Upper lobe of right lung (tissue), 1 donor: ENCODE data around the gene MAML2. TPM values are rescaled to one million over a fixed set of nuclear protein-coding genes. Genes with fewer than 3 reads are reported as not detected.
A peak's percentile ranks its signal among the peaks of the same experiment; 100 is the strongest.

ENCODE experiments used
- ATAC-seq: fragments of 200-7000 bp; cut with Tn5 transposase; one replicate; pipeline ENCODE4 v1.9.1; 2020; ENCODE audit warnings: mild to moderate bottlenecking, moderate library complexity
- DNase-seq: peaks from one replicate; pipeline ENCODE4 v3.0.0-alpha.2; 2020
- H3K27ac ChIP-seq: fragments of 200-600 bp; one replicate; pipeline ENCODE4 v1.8.0; 2022
- H3K27me3 ChIP-seq: fragments of 200-600 bp; one replicate; pipeline ENCODE4 v1.8.0; 2022; ENCODE audit warnings: mild to moderate bottlenecking
- H3K36me3 ChIP-seq: fragments of 200-600 bp; one replicate; pipeline ENCODE4 v1.8.0; 2022
- H3K4me1 ChIP-seq: fragments of 200-600 bp; one replicate; pipeline ENCODE4 v1.8.0; 2022
- H3K4me3 ChIP-seq: fragments of 200-600 bp; one replicate; pipeline ENCODE4 v1.8.0; 2022; ENCODE audit warnings: mild to moderate bottlenecking
- H3K9me3 ChIP-seq: fragments of 200-600 bp; one replicate; pipeline ENCODE4 v1.8.0; 2022
- CTCF ChIP-seq: fragments of 200-600 bp; IDR thresholded peaks from one replicate; pipeline ENCODE4 v1.8.0; 2022; ENCODE audit warnings: antibody characterized with exemption
- intact Hi-C: fragments of 100-400 bp; cut with DNase I; formaldehyde crosslinking; loops from one replicate; pipeline ENCODE4 v1.11.0; 2022
- total RNA-seq: library from RNA; stranded (reverse); fragmentation: NEBNext Ultra II Directional; extraction: Animal tissue kit (Norgen Biotek cat#: 25700); gene quantifications from one replicate; pipeline ENCODE4 v1.2.1, GENCODE V29; 2021
- donor health status: DM: no; HTN: yes; CAD: no; lungs with severe emphysema.

MAML2 gene
- total RNA-seq, 1 donor from 2014 or later, result 27.5 TPM

GRCh38 chr11:96338910-96339705 is 3.9 kb downstream of the MAML2 start:
- ATAC-seq (peak; percentile 45), DNase-seq (peak; percentile 67)
- Histone ChIP-seq H3K27ac (peak overlapping the region; percentile 80), H3K36me3 (no peaks in the 10 kb centered on the region), H3K9me3 (no peaks in the 10 kb centered on the region), H3K4me1 (peaks cover 62% of the 10 kb centered on the region), H3K27me3 (no peaks in the 10 kb centered on the region), H3K4me3 (peak overlapping the region; percentile 80)
- TF ChIP-seq CTCF, result no peak
- intact Hi-C loops, result no loop called here

GRCh38 chr11:96337541-96338431 is 5.2 kb downstream of the MAML2 start:
- TF ChIP-seq CTCF, result no peak

GRCh38 chr11:96335388-96335787 is 7.6 kb downstream of the MAML2 start:
- H3K27ac ChIP-seq, result no peak overlapping the region
- no peaks in the 10 kb centered on the region for H3K9me3 ChIP-seq
- ATAC-seq, result peak; percentile 49
- H3K4me1 ChIP-seq, result peaks cover 83% of the 10 kb centered on the region
- H3K36me3 ChIP-seq, result no peaks in the 10 kb centered on the region
- no peak overlapping the region for H3K4me3 ChIP-seq
- TF ChIP-seq CTCF, result no peak
- no peak for DNase-seq
- intact Hi-C loops, result no loop called here
- H3K27me3 ChIP-seq, result no peaks in the 10 kb centered on the region

More at GRCh38 chr11:96337541-96338431, 5.2 kb downstream of the MAML2 start:
- DNase-seq (no peak), ATAC-seq (peak; percentile 14)
- peaks cover 72% of the 10 kb centered on the region for H3K4me1 ChIP-seq
- peak overlapping the region; percentile 80 for H3K4me3 ChIP-seq
- no peaks in the 10 kb centered on the region for H3K36me3 ChIP-seq
- intact Hi-C loops, result no loop called here
- H3K27me3 ChIP-seq, result no peaks in the 10 kb centered on the region
- H3K9me3 ChIP-seq, result no peaks in the 10 kb centered on the region
- H3K27ac ChIP-seq, result peak overlapping the region; percentile 80

- intact Hi-C loops, result no loop called here
- Histone ChIP-seq H3K4me3 (no peak overlapping the region), H3K9me3 (no peaks in the 10 kb centered on the region), H3K4me1 (peaks cover 83% of the 10 kb centered on the region), H3K27me3 (no peaks in the 10 kb centered on the region), H3K36me3 (no peaks in the 10 kb centered on the region), H3K27ac (no peak overlapping the region)
- TF ChIP-seq CTCF, result no peak
- DNase-seq (no peak), ATAC-seq (no peak)
Measured at GRCh38 chr11:96334219-96334618, 8.8 kb downstream of the MAML2 start.

- ATAC-seq, result no peak
- Histone ChIP-seq H3K27ac (peak overlapping the region; percentile 24), H3K36me3 (no peaks in the 10 kb centered on the region), H3K4me3 (no peak overlapping the region), H3K27me3 (no peaks in the 10 kb centered on the region), H3K9me3 (no peaks in the 10 kb centered on the region), H3K4me1 (peaks cover 79% of the 10 kb centered on the region)
- DNase-seq, result no peak
- intact Hi-C loops, result no loop called here
- TF ChIP-seq CTCF, result no peak
Measured at GRCh38 chr11:96333191-96333719, 9.7 kb downstream of the MAML2 start.
